Hepatocyte (in vitro differentiated cells): Measurements from ENCODE around the gene DUSP16. TPM values are rescaled to one million over a fixed set of nuclear protein-coding genes. Genes with fewer than 3 reads are reported as not detected.

Experiments
- DNase-seq: peaks from one replicate; pipeline ENCODE4 v3.0.0-alpha.2; 2016; ENCODE audit warnings: low spot score
- H2AFZ ChIP-seq: fragments of 200-600 bp; sonication (generic); 2 replicates; pipeline ENCODE4 v1.6.0; 2016; ENCODE audit warnings: antibody characterized with exemption, mild to moderate bottlenecking
- H3K27ac ChIP-seq: fragments of 200-600 bp; sonication (generic); 2 replicates; pipeline ENCODE4 v1.5.1; 2016; ENCODE audit warnings: mild to moderate bottlenecking
- H3K27me3 ChIP-seq: fragments of 200-600 bp; sonication (generic); 2 replicates; pipeline ENCODE4 v1.6.1; 2016
- H3K36me3 ChIP-seq: fragments of 200-600 bp; sonication (generic); replicated peaks from 2 replicates; pipeline ENCODE4 v1.5.1; 2016; ENCODE audit warnings: low read depth; ENCODE audit not compliant: insufficient read depth
- H3K4me1 ChIP-seq: fragments of 200-600 bp; sonication (generic); 2 replicates; pipeline ENCODE4 v1.5.1; 2016; ENCODE audit warnings: mild to moderate bottlenecking, moderate library complexity; ENCODE audit not compliant: insufficient read depth
- H3K4me2 ChIP-seq: fragments of 200-600 bp; sonication (generic); 2 replicates; pipeline ENCODE4 v1.6.0; 2016
- H3K4me3 ChIP-seq: fragments of 200-600 bp; sonication (generic); 2 replicates; pipeline ENCODE4 v1.5.1; 2016; ENCODE audit warnings: mild to moderate bottlenecking
- H3K79me2 ChIP-seq: fragments of 200-600 bp; sonication (generic); 2 replicates; pipeline ENCODE4 v1.6.0; 2017; ENCODE audit warnings: mild to moderate bottlenecking
- H3K9me2 ChIP-seq: fragments of 200-600 bp; sonication (generic); replicated peaks from 2 replicates; pipeline ENCODE4 v1.6.0; 2017; ENCODE audit warnings: mild to moderate bottlenecking; ENCODE audit not compliant: insufficient read depth
- H3K9me3 ChIP-seq: fragments of 200-600 bp; sonication (generic); 2 replicates; pipeline ENCODE4 v1.5.1; 2016; ENCODE audit warnings: low read depth, mild to moderate bottlenecking
- H4K20me1 ChIP-seq: fragments of 200-600 bp; sonication (generic); 2 replicates; pipeline ENCODE4 v1.6.0; 2016; ENCODE audit warnings: mild to moderate bottlenecking; ENCODE audit not compliant: insufficient read depth, poor library complexity, severe bottlenecking
- EZH2 ChIP-seq: fragments of 200-600 bp; sonication (generic); IDR thresholded peaks from 2 replicates; pipeline ENCODE4 v1.6.1; 2016; ENCODE audit warnings: antibody characterized with exemption, mild to moderate bottlenecking, borderline replicate concordance
- EZH2phosphoT487 ChIP-seq: fragments of 200-600 bp; sonication (generic); IDR thresholded peaks from one replicate; pipeline ENCODE4 v1.6.1; 2018; ENCODE audit warnings: antibody characterized with exemption, mild to moderate bottlenecking, low read depth, moderate library complexity; ENCODE audit not compliant: unreplicated experiment, severe bottlenecking
- WGBS: methylation state at CpG from one replicate; pipeline ENCODE4 v1.1.6; 2016; ENCODE audit warnings: low lambda C conversion rate; ENCODE audit errors: missing lambda C conversion rate; 5-methylcytosine and 5-hydroxymethylcytosine counted together
- polyA plus RNA-seq: library from polyadenylated mRNA; unstranded; fragments of >200 nt; fragmentation: Nextera tagmentation; extraction: Ambion mirVana; gene quantifications from 2 replicates; pipeline ENCODE4 v1.2.1, GENCODE V29; 2016
- total RNA-seq: library from RNA; depleted of rRNA; stranded (reverse); fragments of >200 nt; gene quantifications from 2 replicates; pipeline ENCODE4 v1.2.3, GENCODE V29; 2014
- TF ChIP-seq, protein P1 (sequence below): fragments of 200-600 bp; sonication (generic); IDR thresholded peaks from 2 replicates; pipeline ENCODE4 v1.5.1; 2016; ENCODE audit warnings: antibody characterized with exemption, mild to moderate bottlenecking; ENCODE audit not compliant: poor library complexity

Gene DUSP16
- total and polyA plus RNA-seq, 2 experiments from 2014 or later: 13.4 to 74.1 TPM

- H3K27ac ChIP-seq: peak overlapping the region; percentile 88
Observed at GRCh38 chr12:12487490-12487889, 75.2 kb downstream of the DUSP16 start.

DNA sequence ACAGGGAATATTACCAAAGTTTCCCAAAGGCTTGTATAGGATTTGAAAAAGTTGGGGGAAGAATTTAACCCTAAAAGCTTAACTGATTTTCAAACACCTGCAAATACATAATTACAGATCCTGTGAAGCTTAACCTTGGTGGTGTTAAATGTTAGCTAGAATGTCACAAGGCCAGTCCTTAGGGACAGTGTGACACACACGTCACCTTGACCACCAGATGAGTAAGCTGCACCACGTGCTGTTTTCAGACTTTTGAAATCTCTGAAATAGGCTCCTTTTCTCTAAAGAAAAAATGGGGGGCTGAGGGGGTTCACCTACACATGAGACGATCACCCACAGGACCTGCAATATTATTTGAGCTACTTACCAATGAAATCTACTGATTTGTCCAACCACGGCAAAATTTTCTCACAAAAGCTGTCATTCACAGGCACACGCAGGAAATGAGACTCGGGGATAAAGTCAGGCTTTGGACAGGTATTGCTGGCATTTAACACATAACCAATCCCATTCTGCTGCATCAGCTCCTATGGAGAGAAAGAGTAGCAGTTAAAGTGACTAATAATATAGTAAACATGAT, 75.9 kb downstream of the DUSP16 start:
- WGBS: 79% methylated on average over 6 of the region's 6 CpGs
- H3K9me2 ChIP-seq: no peaks in the 10 kb centered on the region
- no peaks in the 10 kb centered on the region for H3K9me3 ChIP-seq
- H3K4me1 ChIP-seq: no peaks in the 10 kb centered on the region
- H3K27ac ChIP-seq: peak overlapping the region; percentile 88
- H3K79me2 ChIP-seq: peaks cover 32% of the 10 kb centered on the region
- H3K36me3 ChIP-seq: no peaks in the 10 kb centered on the region
- H3K4me2 ChIP-seq: no peak overlapping the region
- H2AFZ ChIP-seq: no peak overlapping the region
- no peaks in the 10 kb centered on the region for H4K20me1 ChIP-seq
- TF ChIP-seq EZH2phosphoT487 (no peak), EZH2 (no peak)
- TF ChIP-seq, protein P1, sequence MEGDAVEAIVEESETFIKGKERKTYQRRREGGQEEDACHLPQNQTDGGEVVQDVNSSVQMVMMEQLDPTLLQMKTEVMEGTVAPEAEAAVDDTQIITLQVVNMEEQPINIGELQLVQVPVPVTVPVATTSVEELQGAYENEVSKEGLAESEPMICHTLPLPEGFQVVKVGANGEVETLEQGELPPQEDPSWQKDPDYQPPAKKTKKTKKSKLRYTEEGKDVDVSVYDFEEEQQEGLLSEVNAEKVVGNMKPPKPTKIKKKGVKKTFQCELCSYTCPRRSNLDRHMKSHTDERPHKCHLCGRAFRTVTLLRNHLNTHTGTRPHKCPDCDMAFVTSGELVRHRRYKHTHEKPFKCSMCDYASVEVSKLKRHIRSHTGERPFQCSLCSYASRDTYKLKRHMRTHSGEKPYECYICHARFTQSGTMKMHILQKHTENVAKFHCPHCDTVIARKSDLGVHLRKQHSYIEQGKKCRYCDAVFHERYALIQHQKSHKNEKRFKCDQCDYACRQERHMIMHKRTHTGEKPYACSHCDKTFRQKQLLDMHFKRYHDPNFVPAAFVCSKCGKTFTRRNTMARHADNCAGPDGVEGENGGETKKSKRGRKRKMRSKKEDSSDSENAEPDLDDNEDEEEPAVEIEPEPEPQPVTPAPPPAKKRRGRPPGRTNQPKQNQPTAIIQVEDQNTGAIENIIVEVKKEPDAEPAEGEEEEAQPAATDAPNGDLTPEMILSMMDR: no peak
- no peaks in the 10 kb centered on the region for H3K27me3 ChIP-seq
- peak; percentile 24 for DNase-seq
- H3K4me3 ChIP-seq: no peak overlapping the region

More at GRCh38 chr12:12487490-12487889, 75.2 kb downstream of the DUSP16 start:
- Histone ChIP-seq H2AFZ (no peak overlapping the region), H3K79me2 (peaks cover 32% of the 10 kb centered on the region), H3K36me3 (no peaks in the 10 kb centered on the region), H4K20me1 (no peaks in the 10 kb centered on the region), H3K9me2 (no peaks in the 10 kb centered on the region), H3K27me3 (no peaks in the 10 kb centered on the region), H3K4me2 (no peak overlapping the region), H3K9me3 (no peaks in the 10 kb centered on the region), H3K4me1 (no peaks in the 10 kb centered on the region), H3K4me3 (no peak overlapping the region)
- WGBS: 98% methylated on average over 6 of the region's 6 CpGs
- TF ChIP-seq, protein P1: no peak
- TF ChIP-seq EZH2phosphoT487: no peak
- TF ChIP-seq EZH2: no peak
- DNase-seq: no peak

- H3K9me3 ChIP-seq: no peaks in the 10 kb centered on the region
- no peak for DNase-seq
- H4K20me1 ChIP-seq: no peaks in the 10 kb centered on the region
- H3K79me2 ChIP-seq: peaks cover 19% of the 10 kb centered on the region
- no peaks in the 10 kb centered on the region for H3K36me3 ChIP-seq
- 87% methylated on average over 3 of the region's 3 CpGs for WGBS
- no peak overlapping the region for H2AFZ ChIP-seq
- no peaks in the 10 kb centered on the region for H3K9me2 ChIP-seq
- H3K27me3 ChIP-seq: no peaks in the 10 kb centered on the region
- H3K4me3 ChIP-seq: no peak overlapping the region
- TF ChIP-seq EZH2phosphoT487: no peak
- TF ChIP-seq, protein P1: no peak
- no peak for TF ChIP-seq EZH2
- H3K4me1 ChIP-seq: no peaks in the 10 kb centered on the region
- no peak overlapping the region for H3K4me2 ChIP-seq
- H3K27ac ChIP-seq: peak overlapping the region; percentile 69
Observed at GRCh38 chr12:12483438-12483837, 79.2 kb downstream of the DUSP16 start.
